PC-3 (cell line): ENCODE data around the gene CBL.

Source experiments
- EZH2 ChIP-seq: fragments of 300-600 bp; sonication (generic); IDR thresholded peaks from one replicate; pipeline ENCODE4 v1.6.1; 2017; ENCODE audit warnings: antibody characterized with exemption, mild to moderate bottlenecking, low read length; ENCODE audit not compliant: unreplicated experiment
- EZH2phosphoT487 ChIP-seq: fragments of 300-600 bp; sonication (generic); IDR thresholded peaks from 2 replicates; pipeline ENCODE4 v1.6.1; 2018; ENCODE audit warnings: mild to moderate bottlenecking, antibody characterized with exemption, low read length, borderline replicate concordance
- TF ChIP-seq, protein P1 (sequence below): fragments of 300-600 bp; sonication (generic); conservative IDR thresholded peaks from 2 replicates; pipeline ENCODE4 v1.5.1; 2017; ENCODE audit warnings: antibody characterized with exemption, low read depth, mild to moderate bottlenecking, low read length

GRCh38 chr11:119205574-119206510 lies at the start of gene CBL:
- TF ChIP-seq EZH2phosphoT487, result no peak
- TF ChIP-seq, protein P1, sequence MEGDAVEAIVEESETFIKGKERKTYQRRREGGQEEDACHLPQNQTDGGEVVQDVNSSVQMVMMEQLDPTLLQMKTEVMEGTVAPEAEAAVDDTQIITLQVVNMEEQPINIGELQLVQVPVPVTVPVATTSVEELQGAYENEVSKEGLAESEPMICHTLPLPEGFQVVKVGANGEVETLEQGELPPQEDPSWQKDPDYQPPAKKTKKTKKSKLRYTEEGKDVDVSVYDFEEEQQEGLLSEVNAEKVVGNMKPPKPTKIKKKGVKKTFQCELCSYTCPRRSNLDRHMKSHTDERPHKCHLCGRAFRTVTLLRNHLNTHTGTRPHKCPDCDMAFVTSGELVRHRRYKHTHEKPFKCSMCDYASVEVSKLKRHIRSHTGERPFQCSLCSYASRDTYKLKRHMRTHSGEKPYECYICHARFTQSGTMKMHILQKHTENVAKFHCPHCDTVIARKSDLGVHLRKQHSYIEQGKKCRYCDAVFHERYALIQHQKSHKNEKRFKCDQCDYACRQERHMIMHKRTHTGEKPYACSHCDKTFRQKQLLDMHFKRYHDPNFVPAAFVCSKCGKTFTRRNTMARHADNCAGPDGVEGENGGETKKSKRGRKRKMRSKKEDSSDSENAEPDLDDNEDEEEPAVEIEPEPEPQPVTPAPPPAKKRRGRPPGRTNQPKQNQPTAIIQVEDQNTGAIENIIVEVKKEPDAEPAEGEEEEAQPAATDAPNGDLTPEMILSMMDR, result peak; percentile 88
- no peak for TF ChIP-seq EZH2
